GM13977 (cell line): ENCODE data around the gene B3GNT9.

Experiments
- DNase-seq: peaks from one replicate; pipeline ENCODE4 v3.0.0; 2012; ENCODE audit warnings: low spot score
- in situ Hi-C: fragments of 300-500 bp; cut with MboI; formaldehyde crosslinking; loops from one replicate; pipeline ENCODE4 v1.12.0; 2022; ENCODE audit warnings: low sequenced_read_pairs, low pct_unique_long_range_greater_than_20kb, mixed read lengths, inconsistent platforms; ENCODE audit not compliant: unreplicated experiment
- TF ChIP-seq, protein P1 (sequence below): IDR thresholded peaks from 2 replicates; pipeline ENCODE4 v1.5.1; 2012; ENCODE audit warnings: mild to moderate bottlenecking, control low read depth; ENCODE audit not compliant: insufficient read depth; ENCODE audit errors: extremely low read depth, missing control alignments

The B3GNT9 gene

DNA sequence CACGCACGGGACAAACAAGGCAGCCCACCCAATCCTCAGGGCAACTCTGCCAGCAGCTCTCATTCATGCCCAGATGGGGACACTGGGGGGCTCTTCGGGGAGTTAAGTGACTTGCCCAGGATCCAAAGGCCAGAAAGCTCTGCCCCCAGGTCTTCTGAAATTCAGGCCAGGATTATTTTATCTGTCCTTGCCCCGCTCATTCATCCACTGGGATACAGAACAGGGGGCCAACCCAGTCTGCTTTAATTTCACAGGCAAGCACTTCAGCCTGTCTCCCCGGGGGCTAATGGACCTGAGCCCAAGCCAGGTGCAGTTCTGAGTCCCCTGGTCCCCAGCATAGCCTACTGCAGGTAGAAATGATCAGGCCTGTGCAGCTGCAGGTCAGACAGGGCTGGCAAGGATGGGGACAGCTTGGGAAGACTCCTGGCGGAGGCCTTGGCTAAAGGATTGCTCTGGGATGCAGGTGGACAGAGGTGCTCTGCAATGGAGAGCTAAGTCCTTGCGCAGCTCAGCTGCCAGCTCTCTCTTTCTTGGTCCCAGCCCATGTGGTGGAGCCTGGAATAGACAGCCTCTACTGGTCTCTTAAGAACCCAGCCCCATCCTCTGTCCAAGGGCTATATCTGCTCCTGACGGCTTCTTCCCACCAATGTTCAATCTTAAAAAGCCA, 766 bp upstream of the B3GNT9 start:
- TF ChIP-seq, protein P1, sequence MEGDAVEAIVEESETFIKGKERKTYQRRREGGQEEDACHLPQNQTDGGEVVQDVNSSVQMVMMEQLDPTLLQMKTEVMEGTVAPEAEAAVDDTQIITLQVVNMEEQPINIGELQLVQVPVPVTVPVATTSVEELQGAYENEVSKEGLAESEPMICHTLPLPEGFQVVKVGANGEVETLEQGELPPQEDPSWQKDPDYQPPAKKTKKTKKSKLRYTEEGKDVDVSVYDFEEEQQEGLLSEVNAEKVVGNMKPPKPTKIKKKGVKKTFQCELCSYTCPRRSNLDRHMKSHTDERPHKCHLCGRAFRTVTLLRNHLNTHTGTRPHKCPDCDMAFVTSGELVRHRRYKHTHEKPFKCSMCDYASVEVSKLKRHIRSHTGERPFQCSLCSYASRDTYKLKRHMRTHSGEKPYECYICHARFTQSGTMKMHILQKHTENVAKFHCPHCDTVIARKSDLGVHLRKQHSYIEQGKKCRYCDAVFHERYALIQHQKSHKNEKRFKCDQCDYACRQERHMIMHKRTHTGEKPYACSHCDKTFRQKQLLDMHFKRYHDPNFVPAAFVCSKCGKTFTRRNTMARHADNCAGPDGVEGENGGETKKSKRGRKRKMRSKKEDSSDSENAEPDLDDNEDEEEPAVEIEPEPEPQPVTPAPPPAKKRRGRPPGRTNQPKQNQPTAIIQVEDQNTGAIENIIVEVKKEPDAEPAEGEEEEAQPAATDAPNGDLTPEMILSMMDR = no peak
- DNase-seq = peak; percentile 36
- in situ Hi-C loops = loop anchor here (10.0 kb wide), 1 partner anchor 137 kb away; no protein-coding TSS in a partner anchor

DNA sequence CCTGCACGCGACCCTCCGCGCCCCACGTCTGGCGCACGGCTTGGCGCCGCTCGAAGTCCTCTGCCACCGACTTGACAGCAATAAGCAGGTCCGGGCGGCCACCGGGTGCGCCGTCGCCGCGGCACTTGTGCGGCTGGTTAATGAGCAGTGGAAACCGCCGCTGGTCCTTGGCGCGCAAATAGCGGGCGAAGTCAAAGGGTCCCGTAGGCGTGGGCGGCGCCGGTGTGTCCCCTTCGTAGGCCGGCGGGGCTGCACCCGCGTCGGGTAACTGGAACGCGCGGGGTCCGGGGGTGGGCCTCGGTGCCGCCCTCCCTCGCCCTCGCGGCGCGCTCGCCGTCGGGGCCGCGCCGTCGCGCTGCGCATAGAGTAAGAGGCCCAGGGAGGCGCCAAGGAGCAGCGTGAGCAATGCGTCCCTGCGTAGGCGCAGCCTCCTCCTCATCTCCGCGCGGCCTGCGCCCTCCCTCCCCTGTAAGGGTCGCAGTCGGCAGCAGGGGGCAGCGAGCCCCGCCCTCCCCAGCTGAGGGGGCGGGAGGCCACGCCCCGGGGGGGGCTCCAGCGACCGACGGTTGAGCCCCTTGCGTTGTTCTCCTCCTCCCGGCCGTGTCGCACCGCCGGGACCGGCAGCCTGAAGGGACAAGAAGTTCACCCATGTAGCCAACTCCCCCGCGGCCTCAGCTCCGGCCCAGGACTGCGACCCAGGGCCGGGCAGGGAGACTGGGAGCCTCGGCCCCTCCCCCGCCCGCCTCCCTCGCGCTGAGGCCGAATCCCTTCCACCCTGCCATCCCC, 558 bp downstream of the B3GNT9 start:
- TF ChIP-seq, protein P1 = peak; percentile 16
- in situ Hi-C loops = loop anchor here (10.0 kb wide), 1 partner anchor 135 kb away; no protein-coding TSS in a partner anchor
- peak; percentile 86 for DNase-seq

DNA sequence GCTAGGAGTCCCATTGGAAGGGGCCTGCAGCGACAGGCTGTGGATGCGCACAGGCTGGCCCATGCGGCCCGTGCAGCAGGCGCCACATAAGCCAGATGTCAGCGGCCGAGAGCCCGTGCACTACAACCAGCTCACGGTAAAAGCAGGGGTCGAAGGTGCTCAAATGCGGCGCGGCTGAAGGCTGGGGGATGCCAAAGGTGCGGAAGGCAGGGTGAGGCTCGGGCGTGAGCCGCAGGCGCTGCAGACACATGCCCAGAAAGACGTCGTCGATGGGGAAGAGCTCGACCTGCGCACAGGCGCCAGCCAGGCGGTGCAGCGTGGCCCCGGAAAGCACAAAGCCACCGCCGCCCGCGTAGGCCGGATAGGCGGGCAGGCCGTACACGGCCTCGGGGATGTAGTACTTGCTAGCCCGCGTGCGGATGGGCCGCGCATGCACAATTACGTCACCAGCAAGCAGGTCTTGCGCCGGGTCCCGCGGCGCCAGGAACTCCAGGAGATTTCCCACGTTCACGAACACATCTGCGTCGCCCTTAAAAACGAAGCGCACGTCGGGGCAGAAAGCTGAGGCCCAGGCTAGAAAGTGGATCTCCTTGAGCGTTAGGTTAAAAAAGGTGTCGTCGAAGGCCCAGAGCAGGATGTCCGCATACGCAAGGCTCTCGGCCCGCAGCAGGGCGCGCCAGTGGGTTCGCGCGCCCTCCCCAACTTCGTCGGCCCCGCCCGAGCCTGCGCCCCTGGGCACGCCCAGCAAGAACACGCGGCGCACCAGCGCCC, 1.3 kb downstream of the B3GNT9 start:
- peak; percentile 16 for DNase-seq
- in situ Hi-C loops = loop anchor here (10.0 kb wide), 1 partner anchor 135 kb away; no protein-coding TSS in a partner anchor
- TF ChIP-seq, protein P1 = no peak

DNA sequence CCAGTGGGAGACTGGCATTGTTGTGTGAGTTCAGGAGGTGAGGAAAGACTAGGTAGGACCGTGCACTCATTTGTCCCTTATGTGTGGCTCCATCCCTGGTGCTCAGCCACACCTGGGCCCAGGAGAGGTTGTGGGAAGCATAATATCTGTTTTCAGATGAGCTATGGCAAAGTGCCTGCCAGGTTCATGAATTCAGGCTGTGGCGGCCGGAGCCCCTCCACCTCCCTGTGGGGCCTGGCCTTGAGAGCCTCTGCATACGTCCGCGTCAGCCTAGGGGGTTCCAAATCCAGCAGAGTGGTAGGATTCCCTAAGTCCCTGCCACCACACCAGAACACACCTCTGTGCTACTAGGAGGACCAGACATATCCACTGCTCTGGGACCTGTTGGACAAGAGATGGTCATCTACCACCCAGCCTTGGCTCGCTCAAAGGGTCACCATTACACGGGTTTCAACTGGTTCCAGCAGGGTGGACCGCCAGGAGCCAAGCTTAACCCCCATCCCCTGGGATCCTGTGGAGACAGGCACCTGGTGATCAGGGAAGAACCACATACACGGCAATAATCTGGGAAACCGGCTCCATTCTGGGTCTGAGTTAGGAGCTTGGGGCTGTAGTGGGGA, 2.0 kb downstream of the B3GNT9 start:
- in situ Hi-C loops = no loop called here
- TF ChIP-seq, protein P1 = no peak
- DNase-seq = peak; percentile 17

DNA sequence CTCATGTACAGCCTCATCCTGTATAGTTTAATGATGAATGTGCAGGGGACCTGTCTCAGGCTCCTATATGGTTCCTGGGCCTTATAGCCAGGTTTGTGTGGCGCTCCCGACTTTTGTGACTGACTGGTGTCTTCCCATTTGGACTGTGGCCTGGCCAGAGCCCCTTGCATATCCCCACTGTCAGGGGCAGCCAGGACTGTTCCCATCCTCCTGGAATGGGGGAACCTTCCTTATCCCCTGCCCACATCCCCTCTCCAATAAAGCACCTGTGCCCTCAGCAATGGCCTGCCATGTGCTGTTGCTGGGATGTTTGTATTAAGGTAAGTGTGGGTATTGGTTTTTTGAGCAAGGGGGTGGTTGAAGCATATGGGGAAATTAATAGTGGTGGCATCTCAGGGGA, 2.6 kb downstream of the B3GNT9 start:
- in situ Hi-C loops = no loop called here
- no peak for DNase-seq
- TF ChIP-seq, protein P1 = no peak
